HS-5 (cell line): ENCODE results near the gene GUCY2D.

Source experiments
- DNase-seq: peaks from one replicate; pipeline ENCODE4 v3.0.0-alpha.2; 2012; ENCODE audit warnings: low read depth

GUCY2D gene

GRCh38 chr17:8064561-8065019 lies 62.2 kb downstream of the GUCY2D start:
- no peak for DNase-seq

GRCh38 chr17:8066841-8067775 lies 64.7 kb downstream of the GUCY2D start:
- DNase-seq = no peak

GRCh38 chr17:8067806-8068205 lies 65.4 kb downstream of the GUCY2D start:
- DNase-seq = no peak

- no peak for DNase-seq
Measured at GRCh38 chr17:8068736-8069586, 66.5 kb downstream of the GUCY2D start.

GRCh38 chr17:8069587-8069860 lies 67.1 kb downstream of the GUCY2D start:
- DNase-seq = no peak
